Parathyroid adenoma (tissue), 2 donors: Measurements from ENCODE around the gene MED7.

Experiments used
- H2AFZ ChIP-seq: fragments of 300-600 bp; sonication (generic); one replicate; pipeline ENCODE4 v1.7.0; 2017; ENCODE audit warnings: antibody characterized with exemption, mild to moderate bottlenecking
- H3K27ac ChIP-seq: fragments of 300-600 bp; sonication (generic); one replicate; pipeline ENCODE4 v1.7.0; 2017
- H3K27me3 ChIP-seq: fragments of 300-600 bp; sonication (generic); one replicate; pipeline ENCODE4 v1.7.0; 2017; ENCODE audit warnings: low read length; ENCODE audit not compliant: control insufficient read depth, insufficient read depth
- H3K36me3 ChIP-seq: fragments of 300-600 bp; sonication (generic); one replicate; pipeline ENCODE4 v1.7.0; 2017; ENCODE audit warnings: low read length; ENCODE audit not compliant: control insufficient read depth, insufficient read depth
- H3K4me1 ChIP-seq: fragments of 300-600 bp; sonication (generic); one replicate; pipeline ENCODE4 v1.7.0; 2017; ENCODE audit warnings: control low read depth
- H3K4me2 ChIP-seq: fragments of 300-600 bp; sonication (generic); one replicate; pipeline ENCODE4 v1.7.0; 2017; ENCODE audit warnings: low read length
- H3K4me3 ChIP-seq: fragments of 300-600 bp; sonication (generic); one replicate; pipeline ENCODE4 v1.7.0; 2017; ENCODE audit warnings: low read depth, low read length
- H3K79me2 ChIP-seq: fragments of 300-600 bp; sonication (generic); one replicate; pipeline ENCODE4 v1.7.0; 2017; ENCODE audit warnings: control low read depth
- H3K9ac ChIP-seq: fragments of 300-600 bp; sonication (generic); one replicate; pipeline ENCODE4 v1.7.0; 2017; ENCODE audit warnings: mild to moderate bottlenecking
- H3K9me3 ChIP-seq: fragments of 300-600 bp; sonication (generic); one replicate; pipeline ENCODE4 v1.7.0; 2017; ENCODE audit warnings: low read length; ENCODE audit not compliant: control insufficient read depth
- CTCF ChIP-seq: fragments of 300-600 bp; sonication (generic); IDR thresholded peaks from one replicate; pipeline ENCODE4 v1.7.0; 2017; ENCODE audit warnings: antibody characterized with exemption, mild to moderate bottlenecking
- donor health status: primary hyperparathyroidism.

The MED7 gene

GRCh38 chr5:157143127-157143971, 684 bp upstream of the MED7 start:
- H3K79me2 ChIP-seq, result no peaks in the 10 kb centered on the region
- peak overlapping the region; percentile 99 for H3K4me3 ChIP-seq
- no peaks in the 10 kb centered on the region for H3K9me3 ChIP-seq
- H3K4me2 ChIP-seq, result peak overlapping the region; percentile 91
- H3K27ac ChIP-seq, result peak overlapping the region; percentile 80
- TF ChIP-seq CTCF, result no peak
- no peaks in the 10 kb centered on the region for H3K36me3 ChIP-seq
- no peak overlapping the region for H3K9ac ChIP-seq
- peak overlapping the region; percentile 69 for H2AFZ ChIP-seq
- peaks cover 3% of the 10 kb centered on the region for H3K4me1 ChIP-seq
- no peaks in the 10 kb centered on the region for H3K27me3 ChIP-seq

GRCh38 chr5:157137691-157138090, 5.0 kb downstream of the MED7 start:
- Histone ChIP-seq H3K27ac (no peak overlapping the region), H3K79me2 (no peaks in the 10 kb centered on the region), H3K9ac (no peak overlapping the region), H2AFZ (no peak overlapping the region), H3K9me3 (no peaks in the 10 kb centered on the region), H3K27me3 (no peaks in the 10 kb centered on the region), H3K4me2 (no peak overlapping the region), H3K4me3 (no peak overlapping the region), H3K36me3 (no peaks in the 10 kb centered on the region), H3K4me1 (peaks cover 3% of the 10 kb centered on the region)
- TF ChIP-seq CTCF, result no peak

GRCh38 chr5:157132281-157132612, 10.4 kb downstream of the MED7 start:
- Histone ChIP-seq H3K36me3 (no peaks in the 10 kb centered on the region), H3K79me2 (no peaks in the 10 kb centered on the region), H3K4me3 (no peak overlapping the region), H3K27ac (no peak overlapping the region), H3K9me3 (no peaks in the 10 kb centered on the region), H3K27me3 (no peaks in the 10 kb centered on the region), H3K9ac (no peak overlapping the region), H3K4me2 (no peak overlapping the region), H2AFZ (no peak overlapping the region), H3K4me1 (no peaks in the 10 kb centered on the region)
- no peak for TF ChIP-seq CTCF

- H3K4me2 ChIP-seq, result no peak overlapping the region
- no peaks in the 10 kb centered on the region for H3K27me3 ChIP-seq
- no peaks in the 10 kb centered on the region for H3K4me1 ChIP-seq
- no peaks in the 10 kb centered on the region for H3K36me3 ChIP-seq
- H3K27ac ChIP-seq, result no peak overlapping the region
- H3K9ac ChIP-seq, result no peak overlapping the region
- H3K79me2 ChIP-seq, result no peaks in the 10 kb centered on the region
- no peak overlapping the region for H3K4me3 ChIP-seq
- H2AFZ ChIP-seq, result no peak overlapping the region
- no peaks in the 10 kb centered on the region for H3K9me3 ChIP-seq
- no peak for TF ChIP-seq CTCF
These were observed 11.7 kb downstream of the MED7 start for GRCh38 chr5:157130925-157131324.

- no peak overlapping the region for H3K4me3 ChIP-seq
- H3K36me3 ChIP-seq, result no peaks in the 10 kb centered on the region
- no peaks in the 10 kb centered on the region for H3K4me1 ChIP-seq
- no peaks in the 10 kb centered on the region for H3K9me3 ChIP-seq
- no peak for TF ChIP-seq CTCF
- no peaks in the 10 kb centered on the region for H3K79me2 ChIP-seq
- no peak overlapping the region for H3K4me2 ChIP-seq
- no peaks in the 10 kb centered on the region for H3K27me3 ChIP-seq
- H3K27ac ChIP-seq, result no peak overlapping the region
- no peak overlapping the region for H2AFZ ChIP-seq
- H3K9ac ChIP-seq, result no peak overlapping the region
These were observed 21.0 kb downstream of the MED7 start for GRCh38 chr5:157121709-157122108.
